Ishikawa (cell line): ENCODE data around the gene RAD51B.

Experiments
- CEBPB ChIP-seq: IDR thresholded peaks from 2 replicates; pipeline ENCODE4 v1.6.1; 2012
- CREB1 ChIP-seq: IDR thresholded peaks from 2 replicates; pipeline ENCODE4 v1.6.1; 2012; ENCODE audit warnings: low read depth
- EGR1 ChIP-seq: IDR thresholded peaks from 2 replicates; pipeline ENCODE4 v1.6.1; 2012
- EP300 ChIP-seq: IDR thresholded peaks from 2 replicates; pipeline ENCODE4 v1.6.1; 2012; ENCODE audit warnings: borderline replicate concordance
- FOXM1 ChIP-seq: IDR thresholded peaks from 2 replicates; pipeline ENCODE4 v1.6.1; 2012; ENCODE audit warnings: low read depth, borderline replicate concordance
- MAX ChIP-seq: IDR thresholded peaks from 2 replicates; pipeline ENCODE4 v1.6.1; 2012
- NFIC ChIP-seq: IDR thresholded peaks from 2 replicates; pipeline ENCODE4 v1.6.1; 2012
- RAD21 ChIP-seq: IDR thresholded peaks from 2 replicates; pipeline ENCODE4 v1.6.1; 2012; ENCODE audit warnings: low read depth
- TAF1 ChIP-seq: IDR thresholded peaks from 2 replicates; pipeline ENCODE4 v1.6.1; 2012; ENCODE audit warnings: low read depth, mild to moderate bottlenecking
- TCF12 ChIP-seq: IDR thresholded peaks from 2 replicates; pipeline ENCODE4 v1.6.1; 2012; ENCODE audit warnings: low read depth
- TEAD4 ChIP-seq: IDR thresholded peaks from 2 replicates; pipeline ENCODE4 v1.6.1; 2012
- USF1 ChIP-seq: IDR thresholded peaks from 2 replicates; pipeline ENCODE4 v1.6.1; 2012
- YY1 ChIP-seq: IDR thresholded peaks from 2 replicates; pipeline ENCODE4 v1.6.1; 2012; ENCODE audit warnings: low read depth
- ZBTB7A ChIP-seq: IDR thresholded peaks from 2 replicates; pipeline ENCODE4 v1.6.1; 2012; ENCODE audit warnings: low read depth
- TF ChIP-seq, protein P1 (sequence below): IDR thresholded peaks from 2 replicates; pipeline ENCODE4 v1.6.1; 2012; ENCODE audit warnings: low read depth, mild to moderate bottlenecking

The RAD51B gene

GRCh38 chr14:67982711-67983608, 163.4 kb downstream of the RAD51B start:
- TF ChIP-seq NFIC: no peak
- no peak for TF ChIP-seq TEAD4
- TF ChIP-seq MAX: no peak
- no peak for TF ChIP-seq RAD21
- no peak for TF ChIP-seq EGR1
- TF ChIP-seq CEBPB: no peak
- no peak for TF ChIP-seq USF1

DNA sequence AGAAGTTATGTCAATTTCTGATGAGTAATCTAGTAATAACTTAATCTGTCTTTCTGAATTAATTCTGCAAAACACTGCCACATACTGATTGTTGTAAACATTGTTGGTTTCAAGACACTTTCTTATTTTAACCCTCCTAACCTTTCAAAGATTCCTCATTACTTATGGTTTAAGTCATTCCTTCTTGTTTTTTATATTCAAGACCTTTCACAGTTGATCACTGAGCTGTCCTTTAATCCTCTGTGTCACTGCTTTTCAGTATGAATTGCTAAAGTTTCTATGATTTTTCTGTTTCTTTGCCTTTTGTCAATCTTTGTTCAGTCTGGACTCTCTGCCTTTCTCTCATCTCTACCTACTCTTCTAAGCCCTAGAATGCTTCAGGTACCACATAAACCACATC, 164.7 kb downstream of the RAD51B start:
- no peak for TF ChIP-seq NFIC
- no peak for TF ChIP-seq CEBPB
- TF ChIP-seq CREB1: no peak
- TF ChIP-seq USF1: no peak
- no peak for TF ChIP-seq EP300
- TF ChIP-seq ZBTB7A: no peak
- no peak for TF ChIP-seq MAX
- no peak for TF ChIP-seq TEAD4
- TF ChIP-seq YY1: no peak
- TF ChIP-seq EGR1: no peak
- no peak for TF ChIP-seq RAD21
- TF ChIP-seq, protein P1, sequence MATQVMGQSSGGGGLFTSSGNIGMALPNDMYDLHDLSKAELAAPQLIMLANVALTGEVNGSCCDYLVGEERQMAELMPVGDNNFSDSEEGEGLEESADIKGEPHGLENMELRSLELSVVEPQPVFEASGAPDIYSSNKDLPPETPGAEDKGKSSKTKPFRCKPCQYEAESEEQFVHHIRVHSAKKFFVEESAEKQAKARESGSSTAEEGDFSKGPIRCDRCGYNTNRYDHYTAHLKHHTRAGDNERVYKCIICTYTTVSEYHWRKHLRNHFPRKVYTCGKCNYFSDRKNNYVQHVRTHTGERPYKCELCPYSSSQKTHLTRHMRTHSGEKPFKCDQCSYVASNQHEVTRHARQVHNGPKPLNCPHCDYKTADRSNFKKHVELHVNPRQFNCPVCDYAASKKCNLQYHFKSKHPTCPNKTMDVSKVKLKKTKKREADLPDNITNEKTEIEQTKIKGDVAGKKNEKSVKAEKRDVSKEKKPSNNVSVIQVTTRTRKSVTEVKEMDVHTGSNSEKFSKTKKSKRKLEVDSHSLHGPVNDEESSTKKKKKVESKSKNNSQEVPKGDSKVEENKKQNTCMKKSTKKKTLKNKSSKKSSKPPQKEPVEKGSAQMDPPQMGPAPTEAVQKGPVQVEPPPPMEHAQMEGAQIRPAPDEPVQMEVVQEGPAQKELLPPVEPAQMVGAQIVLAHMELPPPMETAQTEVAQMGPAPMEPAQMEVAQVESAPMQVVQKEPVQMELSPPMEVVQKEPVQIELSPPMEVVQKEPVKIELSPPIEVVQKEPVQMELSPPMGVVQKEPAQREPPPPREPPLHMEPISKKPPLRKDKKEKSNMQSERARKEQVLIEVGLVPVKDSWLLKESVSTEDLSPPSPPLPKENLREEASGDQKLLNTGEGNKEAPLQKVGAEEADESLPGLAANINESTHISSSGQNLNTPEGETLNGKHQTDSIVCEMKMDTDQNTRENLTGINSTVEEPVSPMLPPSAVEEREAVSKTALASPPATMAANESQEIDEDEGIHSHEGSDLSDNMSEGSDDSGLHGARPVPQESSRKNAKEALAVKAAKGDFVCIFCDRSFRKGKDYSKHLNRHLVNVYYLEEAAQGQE: no peak
- TF ChIP-seq TAF1: no peak
- TF ChIP-seq FOXM1: no peak
- no peak for TF ChIP-seq TCF12

DNA sequence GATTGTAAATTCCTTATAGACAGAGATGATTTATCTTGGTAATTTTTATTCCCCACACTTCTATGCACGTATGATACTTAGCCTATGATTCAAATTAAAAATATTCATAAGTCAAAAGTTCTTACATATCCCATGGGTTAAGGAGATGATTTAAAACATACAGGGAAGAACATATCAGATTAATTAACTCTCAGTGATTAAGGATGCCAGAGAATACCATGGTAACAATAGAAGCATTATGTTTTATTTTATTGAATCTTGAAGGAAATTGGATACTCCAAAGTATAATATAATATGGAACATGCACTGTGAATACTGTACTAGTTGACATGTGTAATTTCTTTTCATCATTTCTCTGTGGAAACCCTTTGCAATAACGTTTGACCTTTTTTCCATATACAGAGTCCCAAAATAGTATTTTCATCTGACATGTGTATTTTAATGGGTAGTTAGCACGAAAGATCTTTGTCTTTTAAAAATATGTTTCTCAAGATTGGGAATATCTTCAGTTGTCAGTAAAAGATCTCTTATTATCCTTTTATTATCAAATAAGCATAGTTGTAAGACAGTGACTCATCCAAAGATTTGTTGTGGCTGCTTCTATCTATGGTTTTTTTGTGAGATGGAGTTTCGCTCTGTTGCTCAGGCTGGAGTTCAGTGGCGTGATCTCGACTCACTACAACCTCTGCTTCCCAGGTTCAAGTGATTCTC, 166.7 kb downstream of the RAD51B start:
- TF ChIP-seq, protein P1: no peak
- TF ChIP-seq CREB1 (no peak), ZBTB7A (no peak), NFIC (no peak), FOXM1 (no peak), YY1 (no peak), MAX (no peak), TEAD4 (no peak), RAD21 (no peak), TAF1 (no peak), EGR1 (no peak), TCF12 (no peak)

DNA sequence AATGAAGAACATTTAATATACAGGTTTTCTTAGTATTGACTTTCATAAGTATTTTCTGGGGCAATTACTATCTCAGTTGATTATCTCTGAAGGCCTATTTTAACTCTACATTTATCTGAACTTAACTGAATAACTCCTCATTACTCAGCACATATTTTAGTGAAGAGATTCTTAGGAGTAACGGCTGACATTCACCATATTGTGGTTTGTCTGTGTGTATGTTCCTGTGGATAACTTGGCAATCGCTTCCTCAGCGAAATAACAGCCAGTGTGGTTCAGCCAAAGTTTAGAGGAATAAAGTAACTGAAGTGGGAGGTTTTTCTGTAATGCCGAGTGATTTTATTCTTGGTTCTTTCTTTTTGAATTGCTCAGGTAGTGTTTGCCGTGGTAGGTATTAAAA, 168.0 kb downstream of the RAD51B start:
- TF ChIP-seq CREB1 (no peak), TEAD4 (no peak), NFIC (no peak), ZBTB7A (no peak), FOXM1 (no peak), RAD21 (no peak), TAF1 (no peak), MAX (no peak), USF1 (no peak)
